Right hindlimb (tissue), 1 donor: ENCODE data around the gene HOXB4.

Experiments used
- DNase-seq: peaks from one replicate; pipeline ENCODE4 v3.0.0-alpha.2; 2018

The HOXB4 gene

GRCh38 chr17:48577946-48578615, at the start of gene HOXB4:
HOXB4 (minus strand) TSS chr17:48578350; CDS start chr17:48578319, 31 bp downstream.
- peak; percentile 81 for DNase-seq

GRCh38 chr17:48627118-48627597, 49.0 kb upstream of the HOXB4 start:
- no peak for DNase-seq

- no peak for DNase-seq
These were observed 48.3 kb upstream of the HOXB4 start, which contains the start of gene HOXB9 for GRCh38 chr17:48626245-48627117. HOXB9 (minus strand) TSS chr17:48626358; CDS start chr17:48626269, 89 bp downstream.

- no peak for DNase-seq
These were observed 47.5 kb upstream of the HOXB4 start for GRCh38 chr17:48625495-48626244.

- no peak for DNase-seq
These were observed 46.7 kb upstream of the HOXB4 start for GRCh38 chr17:48624544-48625494.

- no peak for DNase-seq
These were observed 46.0 kb upstream of the HOXB4 start for GRCh38 chr17:48624118-48624517.

- DNase-seq: no peak
These were observed 45.4 kb upstream of the HOXB4 start for GRCh38 chr17:48623583-48623982.

DNA sequence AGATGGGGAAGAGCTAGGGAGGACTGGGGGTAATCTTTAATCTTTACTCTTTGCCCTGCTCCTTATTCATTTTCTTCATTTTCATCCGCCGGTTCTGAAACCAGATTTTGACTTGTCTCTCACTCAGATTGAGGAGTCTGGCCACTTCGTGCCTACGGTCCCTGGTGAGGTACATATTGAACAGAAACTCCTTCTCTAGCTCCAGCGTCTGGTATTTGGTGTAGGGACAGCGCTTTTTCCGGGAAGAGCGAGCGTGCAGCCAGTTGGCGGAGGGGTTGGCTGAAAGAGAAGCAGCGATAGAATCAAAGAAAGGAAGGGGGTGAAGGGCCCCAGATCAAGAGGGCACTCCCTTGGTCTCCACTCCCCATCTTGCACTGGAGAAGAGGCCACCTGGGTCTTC, 44.7 kb upstream of the HOXB4 start:
- DNase-seq: no peak

- DNase-seq: no peak
These were observed 43.6 kb upstream of the HOXB4 start for GRCh38 chr17:48621410-48622392.

DNA sequence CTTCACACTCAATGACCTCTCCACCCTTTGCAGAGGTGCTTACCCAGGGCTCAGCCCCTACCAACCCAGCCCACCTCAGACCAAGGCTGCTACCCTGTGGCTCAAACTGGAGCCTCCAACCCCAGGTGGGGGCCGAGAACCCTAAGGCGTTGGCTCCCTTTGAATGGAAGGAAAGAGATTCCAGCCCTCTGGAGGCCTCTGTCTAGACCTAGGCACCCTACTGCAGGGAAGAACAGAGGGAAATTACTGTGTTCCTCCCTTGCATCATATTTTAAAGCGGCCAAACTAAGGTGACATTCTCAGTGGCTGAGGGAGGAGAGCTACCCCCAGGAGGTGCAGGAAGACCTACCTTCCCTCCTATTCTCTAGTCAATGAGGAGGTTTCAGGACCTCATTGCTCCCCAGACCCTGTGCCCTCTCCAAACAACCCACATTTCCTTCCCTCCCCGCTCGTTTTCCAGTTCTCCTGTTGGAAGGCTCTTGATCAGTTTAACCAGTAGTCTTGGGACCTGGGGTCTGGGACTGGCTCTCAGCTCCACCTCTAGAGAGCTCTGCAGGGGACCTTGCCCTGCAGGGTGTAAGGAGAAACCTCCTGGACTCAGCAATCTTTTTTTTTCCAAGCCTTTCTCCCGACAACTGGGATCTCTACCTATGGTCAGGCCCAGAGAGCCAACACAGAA, 42.5 kb upstream of the HOXB4 start:
- no peak for DNase-seq

GRCh38 chr17:48619826-48620449, 41.8 kb upstream of the HOXB4 start:
- no peak for DNase-seq

DNA sequence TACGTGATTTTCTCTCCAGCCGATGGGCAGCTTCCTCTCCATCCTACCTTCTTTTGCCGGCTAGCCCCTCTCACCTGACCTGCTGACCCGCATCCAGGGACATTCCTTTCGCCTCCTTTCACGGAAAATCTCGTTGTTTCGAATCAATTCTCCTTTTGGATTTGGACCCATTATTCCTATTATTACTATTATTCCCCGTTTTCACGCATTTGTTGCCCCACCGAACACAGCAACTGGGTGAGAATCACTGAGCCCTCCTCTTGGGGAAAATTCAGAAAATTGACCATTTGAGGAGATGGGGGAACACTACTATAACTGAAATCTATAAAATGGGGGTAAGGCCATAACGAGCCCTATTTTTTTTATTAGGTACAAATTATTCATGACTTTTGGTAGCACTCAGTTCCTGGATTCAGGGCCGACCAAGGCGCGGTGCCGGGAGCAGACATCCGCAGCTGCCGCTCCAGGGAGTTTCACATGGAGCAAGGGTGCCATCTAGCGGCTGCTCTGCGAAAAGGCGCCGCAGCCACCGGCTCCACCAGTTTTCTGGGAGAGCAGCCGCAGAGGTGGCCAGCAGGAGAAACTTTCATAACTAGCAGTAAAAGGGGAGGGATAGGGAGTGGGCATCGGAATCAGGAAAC, 40.2 kb upstream of the HOXB4 start:
- DNase-seq: peak; percentile 91

- no peak for DNase-seq
These were observed 39.5 kb upstream of the HOXB4 start for GRCh38 chr17:48617471-48618255.

- DNase-seq: no peak
These were observed 38.7 kb upstream of the HOXB4 start for GRCh38 chr17:48616717-48617470.

DNA sequence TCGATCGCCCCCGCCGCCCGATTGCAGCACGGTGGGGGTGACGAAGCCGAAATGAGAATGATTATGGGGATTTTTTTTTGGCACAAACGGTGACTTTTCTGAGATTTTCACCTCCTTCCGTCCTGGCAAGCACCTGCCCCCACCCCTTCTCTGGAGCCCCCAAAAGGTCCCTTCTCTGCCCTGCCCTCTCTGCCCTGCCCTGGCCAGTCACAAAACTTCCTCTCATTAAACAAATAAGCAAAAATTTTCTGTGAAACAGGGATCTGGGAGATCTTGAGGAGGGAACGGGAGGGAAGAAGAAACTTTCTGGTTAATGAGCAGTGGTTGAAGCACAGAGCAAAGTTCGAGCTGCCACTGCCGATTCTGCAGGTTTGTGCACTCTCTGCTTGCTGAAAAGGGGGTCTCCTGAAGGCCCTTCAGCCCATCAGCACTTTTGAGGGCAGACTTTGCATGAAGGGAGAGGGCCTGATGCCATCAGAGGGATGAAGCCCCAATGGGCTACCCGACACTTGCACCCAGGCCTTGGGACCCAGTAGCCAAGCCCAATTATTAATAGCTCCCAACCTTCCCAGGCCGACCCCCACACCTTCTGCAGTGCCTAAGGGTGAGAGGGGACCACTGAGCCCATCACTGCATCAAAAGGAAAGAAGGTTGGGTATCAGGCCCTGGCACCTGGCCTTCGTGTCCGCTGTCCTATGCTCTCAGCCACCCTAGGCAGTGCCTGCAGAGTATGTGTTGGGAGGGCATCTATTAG, 38.0 kb upstream of the HOXB4 start:
- DNase-seq: no peak
